BE2C (cell line): ENCODE results near the gene EHMT2.

Source experiments
- DNase-seq: peaks from one replicate; pipeline ENCODE4 v3.0.0-alpha.2; 2020
- H3K27me3 ChIP-seq: fragments of 250-450 bp; sonication (Bioruptor Pico); 2 replicates; pipeline ENCODE4 v1.5.1; 2020; ENCODE audit warnings: mild to moderate bottlenecking
- H3K36me3 ChIP-seq: fragments of 250-450 bp; sonication (Bioruptor Pico); 2 replicates; pipeline ENCODE4 v1.5.1; 2020; ENCODE audit warnings: mild to moderate bottlenecking
- H3K4me1 ChIP-seq: fragments of 250-450 bp; sonication (Bioruptor Pico); 2 replicates; pipeline ENCODE4 v1.5.1; 2020
- H3K4me3 ChIP-seq: 2 replicates; pipeline ENCODE4 v1.5.1; 2011; ENCODE audit warnings: low read depth, low read length
- H3K9me3 ChIP-seq: fragments of 250-450 bp; sonication (Bioruptor Pico); 2 replicates; pipeline ENCODE4 v1.5.1; 2020
- TF ChIP-seq, protein P1 (sequence below): IDR thresholded peaks from 2 replicates; pipeline ENCODE4 v1.5.1; 2012; ENCODE audit warnings: mild to moderate bottlenecking, low read depth, low read length

The EHMT2 gene

DNA sequence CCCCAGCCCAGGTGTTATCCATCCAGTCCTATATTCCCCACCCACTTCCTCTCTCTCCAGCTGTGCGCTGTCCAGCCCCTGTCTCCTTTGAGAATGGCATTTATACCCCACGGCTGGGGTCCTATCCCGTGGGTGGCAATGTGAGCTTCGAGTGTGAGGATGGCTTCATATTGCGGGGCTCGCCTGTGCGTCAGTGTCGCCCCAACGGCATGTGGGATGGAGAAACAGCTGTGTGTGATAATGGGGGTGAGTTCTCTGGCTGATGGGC is 31.1 kb upstream of the EHMT2 start:
- DNase-seq, result no peak
- H3K36me3 ChIP-seq, result no peaks in the 10 kb centered on the region
- no peaks in the 10 kb centered on the region for H3K4me1 ChIP-seq
- H3K9me3 ChIP-seq, result no peaks in the 10 kb centered on the region; the same call in 1 of the 2 replicates
- H3K4me3 ChIP-seq, result no peak overlapping the region
- no peaks in the 10 kb centered on the region for H3K27me3 ChIP-seq
- TF ChIP-seq, protein P1, sequence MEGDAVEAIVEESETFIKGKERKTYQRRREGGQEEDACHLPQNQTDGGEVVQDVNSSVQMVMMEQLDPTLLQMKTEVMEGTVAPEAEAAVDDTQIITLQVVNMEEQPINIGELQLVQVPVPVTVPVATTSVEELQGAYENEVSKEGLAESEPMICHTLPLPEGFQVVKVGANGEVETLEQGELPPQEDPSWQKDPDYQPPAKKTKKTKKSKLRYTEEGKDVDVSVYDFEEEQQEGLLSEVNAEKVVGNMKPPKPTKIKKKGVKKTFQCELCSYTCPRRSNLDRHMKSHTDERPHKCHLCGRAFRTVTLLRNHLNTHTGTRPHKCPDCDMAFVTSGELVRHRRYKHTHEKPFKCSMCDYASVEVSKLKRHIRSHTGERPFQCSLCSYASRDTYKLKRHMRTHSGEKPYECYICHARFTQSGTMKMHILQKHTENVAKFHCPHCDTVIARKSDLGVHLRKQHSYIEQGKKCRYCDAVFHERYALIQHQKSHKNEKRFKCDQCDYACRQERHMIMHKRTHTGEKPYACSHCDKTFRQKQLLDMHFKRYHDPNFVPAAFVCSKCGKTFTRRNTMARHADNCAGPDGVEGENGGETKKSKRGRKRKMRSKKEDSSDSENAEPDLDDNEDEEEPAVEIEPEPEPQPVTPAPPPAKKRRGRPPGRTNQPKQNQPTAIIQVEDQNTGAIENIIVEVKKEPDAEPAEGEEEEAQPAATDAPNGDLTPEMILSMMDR, result no peak

DNA sequence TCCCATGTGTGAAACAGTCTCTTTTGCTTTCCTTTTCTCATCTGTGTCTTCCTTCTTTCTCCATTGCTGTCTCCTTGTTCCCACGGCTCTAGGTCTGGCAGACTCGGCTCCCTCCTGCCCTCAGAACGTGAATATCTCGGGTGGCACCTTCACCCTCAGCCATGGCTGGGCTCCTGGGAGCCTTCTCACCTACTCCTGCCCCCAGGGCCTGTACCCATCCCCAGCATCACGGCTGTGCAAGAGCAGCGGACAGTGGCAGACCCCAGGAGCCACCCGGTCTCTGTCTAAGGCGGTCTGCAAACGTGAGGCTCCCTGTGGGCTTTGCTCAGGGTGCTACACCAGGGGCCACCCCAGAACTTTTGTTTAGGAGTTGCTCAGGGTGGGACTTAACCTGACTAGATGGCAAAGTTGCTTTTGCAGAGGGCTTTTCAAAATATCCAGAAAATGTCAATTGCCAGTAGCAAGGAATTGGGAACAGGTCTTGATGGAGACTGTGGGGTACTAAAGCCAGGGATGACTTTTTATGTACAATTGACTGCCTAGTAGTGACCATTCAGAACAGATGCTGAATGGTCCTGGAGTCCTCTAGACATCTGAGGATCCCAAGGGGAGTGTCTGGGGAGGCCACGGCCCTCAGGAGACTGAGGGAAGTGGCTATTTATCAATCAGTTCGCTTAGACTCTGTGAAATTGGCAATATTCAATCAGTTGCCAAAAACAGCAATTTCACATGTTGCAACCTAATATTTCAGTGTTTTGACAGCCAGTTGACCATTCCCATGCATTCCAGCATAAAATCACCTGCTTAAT is 30.6 kb upstream of the EHMT2 start:
- Histone ChIP-seq H3K36me3 (no peaks in the 10 kb centered on the region), H3K9me3 (no peaks in the 10 kb centered on the region; the same call in 1 of the 2 replicates), H3K4me3 (no peak overlapping the region), H3K4me1 (no peaks in the 10 kb centered on the region), H3K27me3 (no peaks in the 10 kb centered on the region)
- TF ChIP-seq, protein P1, result no peak
- no peak for DNase-seq

DNA sequence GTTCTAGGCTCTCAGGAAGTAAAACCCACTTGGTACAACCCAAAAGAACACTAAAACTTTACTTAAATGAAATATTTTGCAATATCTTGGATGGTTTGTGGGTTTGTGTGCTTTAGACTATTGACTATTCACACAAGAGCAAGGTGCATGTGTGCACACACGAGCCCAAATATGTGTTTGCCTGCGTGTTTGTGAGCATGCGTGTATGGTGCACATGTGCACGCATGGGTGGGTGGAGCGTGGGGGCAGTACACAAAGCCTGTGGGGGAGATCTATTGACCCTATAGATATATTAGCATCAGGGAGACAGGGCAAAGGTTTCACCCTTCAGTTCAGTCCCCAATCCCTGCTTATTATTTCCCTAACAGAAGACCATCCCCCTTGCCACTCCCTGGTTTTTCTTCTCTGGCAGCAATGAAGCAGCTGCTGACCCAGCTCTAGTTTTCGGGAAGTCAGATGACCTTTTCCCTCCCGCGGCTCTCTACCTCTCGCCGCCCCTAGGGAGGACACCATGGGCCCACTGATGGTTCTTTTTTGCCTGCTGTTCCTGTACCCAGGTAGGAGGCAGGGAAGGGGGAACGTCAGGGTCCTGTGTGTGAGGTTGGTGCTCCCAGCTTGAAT is 29.9 kb upstream of the EHMT2 start, which contains the start of gene C2:
Gene C2 (plus strand): TSS at position 476 of the 621 bp plus-strand sequence. CDS start 36 bp downstream, at position 512.
- no peaks in the 10 kb centered on the region for H3K4me1 ChIP-seq
- no peak for DNase-seq
- H3K9me3 ChIP-seq, result no peaks in the 10 kb centered on the region; the same call in 1 of the 2 replicates
- no peaks in the 10 kb centered on the region for H3K27me3 ChIP-seq
- no peaks in the 10 kb centered on the region for H3K36me3 ChIP-seq
- TF ChIP-seq, protein P1, result no peak
- H3K4me3 ChIP-seq, result no peak within 1 kb of the TSS

DNA sequence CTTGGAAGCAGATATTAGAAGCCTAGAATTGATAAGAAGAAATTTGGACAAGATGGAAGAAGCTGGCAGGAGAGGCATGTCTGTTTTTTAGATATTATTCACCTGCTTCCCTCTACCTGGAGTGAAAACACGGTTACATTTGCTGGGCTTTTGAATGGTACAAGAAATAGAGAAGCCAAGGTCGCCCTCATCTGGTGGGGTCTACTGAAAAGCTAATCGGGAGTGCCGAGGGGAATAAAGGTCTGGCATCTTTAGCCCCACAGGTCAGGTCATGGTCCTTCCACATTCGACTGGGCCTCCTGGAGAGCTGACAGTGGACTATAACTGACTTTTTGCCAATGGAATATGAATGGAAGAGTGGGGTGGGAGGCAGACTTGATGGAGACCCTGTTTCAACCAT is 25.4 kb upstream of the EHMT2 start:
- H3K4me1 ChIP-seq, result no peaks in the 10 kb centered on the region
- TF ChIP-seq, protein P1, result peak; percentile 37
- no peaks in the 10 kb centered on the region for H3K36me3 ChIP-seq
- H3K4me3 ChIP-seq, result no peak overlapping the region
- H3K27me3 ChIP-seq, result no peaks in the 10 kb centered on the region
- H3K9me3 ChIP-seq, result no peaks in the 10 kb centered on the region
- DNase-seq, result no peak

DNA sequence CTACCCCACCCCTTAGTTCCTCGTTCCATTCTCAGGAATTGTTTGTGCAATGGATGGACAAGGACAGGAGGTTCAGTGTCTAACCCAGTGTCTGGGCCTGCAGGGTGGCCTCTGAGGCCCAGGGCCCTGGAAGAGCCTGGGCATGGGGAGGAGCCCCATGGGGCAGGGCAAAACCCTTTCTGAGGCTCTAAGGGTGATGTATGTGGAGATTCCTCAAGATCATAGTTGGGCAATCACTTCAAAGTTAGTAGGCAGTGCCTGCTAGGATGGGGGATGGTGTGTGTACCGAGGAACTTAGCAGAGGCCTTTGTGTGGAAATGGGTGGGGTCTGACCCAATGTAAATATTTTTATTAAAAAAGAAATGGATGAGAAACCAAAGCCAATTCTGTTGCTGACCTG is 23.3 kb upstream of the EHMT2 start:
- H3K27me3 ChIP-seq, result no peaks in the 10 kb centered on the region
- no peak for DNase-seq
- TF ChIP-seq, protein P1, result no peak
- no peaks in the 10 kb centered on the region for H3K9me3 ChIP-seq
- H3K4me1 ChIP-seq, result no peaks in the 10 kb centered on the region
- H3K36me3 ChIP-seq, result no peaks in the 10 kb centered on the region
- no peak overlapping the region for H3K4me3 ChIP-seq

DNA sequence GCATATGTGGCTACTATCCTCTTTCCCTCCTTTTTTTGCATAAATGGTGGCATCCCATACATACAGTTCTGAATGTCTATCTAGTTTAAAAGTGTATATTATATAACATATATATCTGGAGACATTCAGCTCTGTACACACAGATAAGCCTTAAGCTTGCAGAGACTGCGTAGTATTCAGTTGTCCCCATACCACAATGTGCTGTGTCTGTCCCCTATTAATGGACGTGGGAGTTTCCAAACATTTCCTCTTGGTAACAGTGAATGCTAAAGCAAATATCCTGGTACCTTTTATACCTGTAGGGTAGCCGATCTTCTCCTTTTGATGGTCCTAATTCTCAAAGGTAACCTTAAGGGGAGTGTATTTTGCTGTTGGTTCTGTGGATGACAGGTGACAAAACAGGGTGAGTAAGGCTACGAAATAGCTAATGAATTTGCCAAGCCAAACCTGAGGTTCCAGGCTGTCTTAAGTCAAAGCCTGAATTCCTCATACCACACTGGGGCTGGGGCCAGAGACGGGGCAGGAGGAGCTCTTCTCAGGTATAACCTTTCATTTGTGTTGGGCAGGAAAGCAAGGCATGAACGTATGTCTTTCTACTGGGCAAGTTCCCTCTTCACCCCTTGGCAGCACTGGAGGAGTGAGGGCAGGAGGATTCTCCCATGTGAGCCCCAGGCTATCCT is 22.3 kb upstream of the EHMT2 start:
- TF ChIP-seq, protein P1, result no peak
- Histone ChIP-seq H3K9me3 (no peaks in the 10 kb centered on the region), H3K4me1 (no peaks in the 10 kb centered on the region), H3K4me3 (no peak overlapping the region), H3K36me3 (no peaks in the 10 kb centered on the region), H3K27me3 (no peaks in the 10 kb centered on the region)
- DNase-seq, result no peak
